Glomerular endothelial cell (primary cell): ENCODE data around the gene STARD5. TPM values are rescaled to one million over a fixed set of nuclear protein-coding genes. Genes with fewer than 3 reads are reported as not detected.

ENCODE experiments used
- DNase-seq: peaks from one replicate; pipeline ENCODE4 v3.0.0-alpha.2; 2011; ENCODE audit warnings: low read depth, low spot score; ENCODE audit errors: extremely low read depth
- total RNA-seq: library from RNA; depleted of rRNA; stranded (reverse); fragments of >200 nt; gene quantifications from 2 replicates; pipeline ENCODE4 v1.2.3, GENCODE V29; 2015

Gene STARD5
- total RNA-seq, 1 donor from 2014 or later, result 1.4 TPM

- DNase-seq, result no peak
Observed at GRCh38 chr15:81296186-81296585, 27.8 kb downstream of the STARD5 start.

GRCh38 chr15:81295486-81296121 lies 28.3 kb downstream of the STARD5 start:
- DNase-seq, result no peak

- DNase-seq, result no peak
Observed at GRCh38 chr15:81294516-81294880, 29.4 kb downstream of the STARD5 start.

GRCh38 chr15:81293728-81294515 lies 30.0 kb downstream of the STARD5 start:
- no peak for DNase-seq

- DNase-seq, result no peak
Observed at GRCh38 chr15:81292523-81293001, 31.4 kb downstream of the STARD5 start.

GRCh38 chr15:81291916-81292522 lies 31.9 kb downstream of the STARD5 start:
- no peak for DNase-seq

GRCh38 chr15:81289910-81290309 lies 34.0 kb downstream of the STARD5 start:
- no peak for DNase-seq

- no peak for DNase-seq
Observed at GRCh38 chr15:81288616-81289015, 35.3 kb downstream of the STARD5 start.

GRCh38 chr15:81288040-81288439 lies 35.9 kb downstream of the STARD5 start:
- no peak for DNase-seq

GRCh38 chr15:81286621-81287121 lies 37.3 kb downstream of the STARD5 start:
- DNase-seq, result no peak

- no peak for DNase-seq
Observed at GRCh38 chr15:81285461-81285860, 38.5 kb downstream of the STARD5 start.

GRCh38 chr15:81284256-81285031 lies 39.5 kb downstream of the STARD5 start:
- no peak for DNase-seq

- DNase-seq, result no peak
Observed at GRCh38 chr15:81282911-81283310, 41.0 kb downstream of the STARD5 start.

GRCh38 chr15:81282606-81282895 lies 41.4 kb downstream of the STARD5 start:
- DNase-seq, result no peak

GRCh38 chr15:81281766-81282605 lies 42.0 kb downstream of the STARD5 start:
- DNase-seq, result no peak

- no peak for DNase-seq
Observed at GRCh38 chr15:81281456-81281735, 42.5 kb downstream of the STARD5 start.

GRCh38 chr15:81280696-81281455 lies 43.1 kb downstream of the STARD5 start:
- no peak for DNase-seq

- no peak for DNase-seq
Observed at GRCh38 chr15:81279621-81280485, 44.1 kb downstream of the STARD5 start.
